AG09309 (cell line): ENCODE data around the gene BCL2L12.
A peak's percentile ranks its signal among the peaks of the same experiment; 100 is the strongest.

ENCODE experiments used
- DNase-seq: peaks from one replicate; pipeline ENCODE4 v3.0.0-alpha.2; 2010; ENCODE audit warnings: low read depth
- H3K4me3 ChIP-seq: 2 replicates; pipeline ENCODE4 v1.5.1; 2011; ENCODE audit warnings: mild to moderate bottlenecking, low read depth, low read length, moderate library complexity; ENCODE audit not compliant: control insufficient read depth
- CTCF ChIP-seq: IDR thresholded peaks from 2 replicates; pipeline ENCODE4 v1.5.1; 2011; ENCODE audit warnings: mild to moderate bottlenecking, low read depth, low read length, inconsistent platforms; ENCODE audit not compliant: insufficient read depth, control insufficient read depth; ENCODE audit errors: missing control alignments

Gene BCL2L12

GRCh38 chr19:49700563-49700962 lies 34.8 kb downstream of the BCL2L12 start:
- H3K4me3 ChIP-seq = no peak overlapping the region
- no peak for TF ChIP-seq CTCF

GRCh38 chr19:49701271-49701786 lies 35.6 kb downstream of the BCL2L12 start:
- no peak overlapping the region for H3K4me3 ChIP-seq
- TF ChIP-seq CTCF = no peak

More at GRCh38 chr19:49700563-49700962, 34.8 kb downstream of the BCL2L12 start:
- no peak for DNase-seq

GRCh38 chr19:49704888-49705642 lies 39.3 kb downstream of the BCL2L12 start:
- DNase-seq = no peak
- no peak for TF ChIP-seq CTCF
- H3K4me3 ChIP-seq = no peak overlapping the region

More at GRCh38 chr19:49701271-49701786, 35.6 kb downstream of the BCL2L12 start:
- no peak for DNase-seq

GRCh38 chr19:49705919-49706318 lies 40.2 kb downstream of the BCL2L12 start:
- TF ChIP-seq CTCF = no peak
- no peak for DNase-seq
- no peak overlapping the region for H3K4me3 ChIP-seq

- DNase-seq = peak; percentile 8
- H3K4me3 ChIP-seq = no peak overlapping the region
- TF ChIP-seq CTCF = no peak
These were observed 44.7 kb downstream of the BCL2L12 start for GRCh38 chr19:49710372-49710951.

GRCh38 chr19:49712397-49712859 lies 46.7 kb downstream of the BCL2L12 start:
- H3K4me3 ChIP-seq = no peak overlapping the region
- no peak for TF ChIP-seq CTCF
- DNase-seq = no peak
